Measurements from ENCODE around the gene ST6GALNAC4. TPM values are rescaled to one million over a fixed set of nuclear protein-coding genes. Genes with fewer than 3 reads are reported as not detected.

The ST6GALNAC4 gene
- polyA plus RNA-seq, 1 of the 3 experiments (the other 2 are of a cell fraction): 30.2 TPM

GRCh38 chr9:127909839-127910273 lies 7.0 kb downstream of the ST6GALNAC4 start:
- Histone ChIP-seq H3K36me3 (replicated peaks in 1 of 2; ENCODE audit: control insufficient read depth in 1 of 2, insufficient read depth in 2 of 2, low read length in 1 of 2) (peaks cover 0 to 5% of the 10 kb centered on the region in 2 experiments), H3K9ac (no peak overlapping the region), H2AFZ (ENCODE audit: low read depth) (no peak overlapping the region), H3K9me2 (no peaks in the 10 kb centered on the region), H3F3A (replicated peaks; ENCODE audit: insufficient read depth) (no peaks in the 10 kb centered on the region), H3K4me3 (ENCODE audit: low read depth in 2 of 2, low read length in 1 of 2) (no peak overlapping the region), H3K9me3 (no peaks in the 10 kb centered on the region), H3K79me2 (ENCODE audit: insufficient read depth) (no peaks in the 10 kb centered on the region; the same call in 1 of the 2 replicates), H3K4me2 (no peak overlapping the region), H4K20me1 (ENCODE audit: insufficient read depth) (no peaks in the 10 kb centered on the region), H3K4me1 (ENCODE audit: control insufficient read depth in 1 of 2, insufficient read depth in 2 of 2, low read depth in 1 of 2, low read length in 1 of 2) (peaks cover 0 to 3% of the 10 kb centered on the region in 2 experiments; a peak in 1 of 4 replicates), H3K27me3 (ENCODE audit: insufficient read depth) (no peaks in the 10 kb centered on the region), H3K27ac (ENCODE audit: low read depth in 2 of 2, low read length in 1 of 2) (no peak overlapping the region)
- TF ChIP-seq RCOR1 (IDR thresholded peaks at IDR 0.05; ENCODE audit: low read length): no peak
- ChIA-PET POLR2A (no interaction called here), CTCF (interaction anchor here (0.9 to 2.1 kb wide), 3 partner anchors 11 to 40 kb away, joined by 3 to 7 read pairs (median 6); no protein-coding TSS in a partner anchor)
- WGBS (ENCODE audit: low lambda C conversion rate): 87% methylated on average over 8 of the region's 17 CpGs
- DNase-seq: no peak

GRCh38 chr9:127908660-127908926 lies 8.2 kb downstream of the ST6GALNAC4 start:
- Histone ChIP-seq H3K4me1 (ENCODE audit: control insufficient read depth in 1 of 2, insufficient read depth in 2 of 2, low read depth in 1 of 2, low read length in 1 of 2) (peaks cover 0 to 13% of the 10 kb centered on the region in 2 experiments; a peak in 1 of 4 replicates), H3K79me2 (ENCODE audit: insufficient read depth) (no peaks in the 10 kb centered on the region), H2AFZ (ENCODE audit: low read depth) (no peak overlapping the region), H4K20me1 (ENCODE audit: insufficient read depth) (no peaks in the 10 kb centered on the region), H3F3A (replicated peaks; ENCODE audit: insufficient read depth) (no peaks in the 10 kb centered on the region), H3K9ac (no peak overlapping the region), H3K36me3 (replicated peaks in 1 of 2; ENCODE audit: control insufficient read depth in 1 of 2, insufficient read depth in 2 of 2, low read length in 1 of 2) (peaks cover 0 to 5% of the 10 kb centered on the region in 2 experiments), H3K9me3 (no peaks in the 10 kb centered on the region), H3K27ac (ENCODE audit: low read depth in 2 of 2, low read length in 1 of 2) (no peak overlapping the region), H3K4me3 (ENCODE audit: low read depth in 2 of 2, low read length in 1 of 2) (no peak overlapping the region), H3K9me2 (no peaks in the 10 kb centered on the region), H3K27me3 (ENCODE audit: insufficient read depth) (no peaks in the 10 kb centered on the region), H3K4me2 (no peak overlapping the region)
- ChIA-PET CTCF (no interaction called here), POLR2A (no interaction called here)
- DNase-seq: no peak
- TF ChIP-seq, protein P1, sequence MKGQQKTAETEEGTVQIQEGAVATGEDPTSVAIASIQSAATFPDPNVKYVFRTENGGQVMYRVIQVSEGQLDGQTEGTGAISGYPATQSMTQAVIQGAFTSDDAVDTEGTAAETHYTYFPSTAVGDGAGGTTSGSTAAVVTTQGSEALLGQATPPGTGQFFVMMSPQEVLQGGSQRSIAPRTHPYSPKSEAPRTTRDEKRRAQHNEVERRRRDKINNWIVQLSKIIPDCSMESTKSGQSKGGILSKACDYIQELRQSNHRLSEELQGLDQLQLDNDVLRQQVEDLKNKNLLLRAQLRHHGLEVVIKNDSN (IDR thresholded peaks at IDR 0.05; ENCODE audit: borderline replicate concordance, low read depth): no peak
- no peak for TF ChIP-seq CTCF (IDR thresholded peaks at IDR 0.05)
- no peak for TF ChIP-seq ELF1 (IDR thresholded peaks at IDR 0.05)
- no peak for TF ChIP-seq TEAD4 (IDR thresholded peaks at IDR 0.05; ENCODE audit: borderline replicate concordance, insufficient read depth)
- no peak for TF ChIP-seq MXI1 (IDR thresholded peaks at IDR 0.05; ENCODE audit: low read depth, low read length)
- TF ChIP-seq PBX3 (IDR thresholded peaks at IDR 0.05): no peak
- no peak for TF ChIP-seq SIN3A (IDR thresholded peaks at IDR 0.05; ENCODE audit: borderline replicate concordance, low read depth, low read length)
- 70% methylated on average over 2 of the region's 10 CpGs for WGBS (ENCODE audit: low lambda C conversion rate)
